ENCODE measurements around the gene KRT34.
A peak's percentile ranks its signal among the peaks of the same experiment; 100 is the strongest.

Gene KRT34

GRCh38 chr17:41329279-41329948 is 52.7 kb downstream of the KRT34 start:
- DNase-seq: peak; percentile 71

- DNase-seq: no peak
Observed at GRCh38 chr17:41328207-41328606, 53.9 kb downstream of the KRT34 start.
